ENCODE results near the gene KCNH4. TPM values are rescaled to one million over a fixed set of nuclear protein-coding genes. Genes with fewer than 3 reads are reported as not detected.
A peak's percentile ranks its signal among the peaks of the same experiment; 100 is the strongest.

Gene KCNH4
- under 1 TPM in 2 of 6 donors, not detected in 4; under 0.01 to 0.27 TPM for total RNA-seq

- H3K27ac ChIP-seq: no peak within 1 kb of the TSS
- WGBS, 2 donors: 7 to 44% methylated on average over 3 to 27 of the region's 60 CpGs
- H3K4me3 ChIP-seq: peak within 1 kb of the TSS in 3 of 4 donors; percentile 39 to 51 (median 50)
- H3K9me3 ChIP-seq: no peaks in the 10 kb centered on the region
- no peaks in the 10 kb centered on the region for H3K36me3 ChIP-seq
- DNase-seq (peak; percentile 86 to 94), ATAC-seq (ENCODE audit: low FRiP score in 2 of 2) (peak; percentile 65 to 75)
- TF ChIP-seq POLR2AphosphoS5 (IDR thresholded peaks at IDR 0.05): no peak
- peak; percentile 37 to 76 (median 62) for TF ChIP-seq CTCF (IDR thresholded peaks at IDR 0.05)
- no peak for TF ChIP-seq EP300 (IDR thresholded peaks at IDR 0.05)
- H3K27me3 ChIP-seq: peaks cover 0 to 16% (median 8%) of the 10 kb centered on the region in 4 donors
- H3K4me1 ChIP-seq: peaks cover 24 to 48% (median 36%) of the 10 kb centered on the region in 4 donors
Observed at GRCh38 chr17:42180922-42181850, at the start of gene KCNH4. Gene KCNH4, minus strand, starts transcription at chr17:42181142. Its CDS starts 197 bp downstream, at chr17:42180945.

GRCh38 chr17:42230225-42230624 lies 49.3 kb upstream of the KCNH4 start:
- H3K9me3 ChIP-seq: no peaks in the 10 kb centered on the region
- no peak overlapping the region for H3K4me3 ChIP-seq
- 83 to 84% methylated on average over 5 of the region's 5 CpGs for WGBS, 2 donors
- peaks cover 10 to 30% (median 20%) of the 10 kb centered on the region in 4 donors for H3K4me1 ChIP-seq
- no peaks in the 10 kb centered on the region for H3K27me3 ChIP-seq
- TF ChIP-seq POLR2A (IDR thresholded peaks at IDR 0.05): no peak
- no peak for TF ChIP-seq POLR2AphosphoS5 (IDR thresholded peaks at IDR 0.05)
- TF ChIP-seq EP300 (IDR thresholded peaks at IDR 0.05): no peak
- TF ChIP-seq CTCF (IDR thresholded peaks at IDR 0.05): no peak
- H3K27ac ChIP-seq: no peak overlapping the region
- peaks cover 0 to 9% (median 0%) of the 10 kb centered on the region in 4 donors for H3K36me3 ChIP-seq
- DNase-seq: no peak
- ATAC-seq (ENCODE audit: low FRiP score in 2 of 2): no peak

GRCh38 chr17:42227849-42228700 lies 47.1 kb upstream of the KCNH4 start:
- Histone ChIP-seq H3K36me3 (peaks cover under 1 to 26% (median 10%) of the 10 kb centered on the region in 4 donors), H3K9me3 (no peaks in the 10 kb centered on the region), H3K27me3 (no peaks in the 10 kb centered on the region), H3K27ac (peak overlapping the region; percentile 23 to 72 (median 50)), H3K4me1 (peaks cover 10 to 18% (median 14%) of the 10 kb centered on the region in 4 donors), H3K4me3 (no peak overlapping the region)
- no peak for TF ChIP-seq EP300 (IDR thresholded peaks at IDR 0.05)
- no peak for TF ChIP-seq CTCF (IDR thresholded peaks at IDR 0.05)
- TF ChIP-seq POLR2A (IDR thresholded peaks at IDR 0.05): no peak
- TF ChIP-seq POLR2AphosphoS5 (IDR thresholded peaks at IDR 0.05): no peak
- DNase-seq: peak in 1 of 2 donors; percentile 43
- ATAC-seq (ENCODE audit: low FRiP score in 2 of 2): no peak
- 64 to 68% methylated on average over 11 of the region's 11 CpGs for WGBS, 2 donors

GRCh38 chr17:42225646-42226045 lies 44.7 kb upstream of the KCNH4 start:
- 74 to 86% methylated on average over 5 of the region's 5 CpGs for WGBS, 2 donors

More at GRCh38 chr17:42225646-42226045, 44.7 kb upstream of the KCNH4 start:
- ATAC-seq (ENCODE audit: low FRiP score in 2 of 2) (no peak), DNase-seq (no peak)
- Histone ChIP-seq H3K4me1 (peaks cover 10 to 18% (median 14%) of the 10 kb centered on the region in 4 donors), H3K9me3 (no peaks in the 10 kb centered on the region), H3K27me3 (no peaks in the 10 kb centered on the region), H3K36me3 (peaks cover 5 to 46% (median 19%) of the 10 kb centered on the region in 4 donors), H3K27ac (no peak overlapping the region), H3K4me3 (no peak overlapping the region)
- TF ChIP-seq EP300 (IDR thresholded peaks at IDR 0.05): no peak
- no peak for TF ChIP-seq POLR2AphosphoS5 (IDR thresholded peaks at IDR 0.05)
- TF ChIP-seq CTCF (IDR thresholded peaks at IDR 0.05): no peak
- no peak for TF ChIP-seq POLR2A (IDR thresholded peaks at IDR 0.05)
